Amniotic epithelial cell (primary cell): Measurements from ENCODE around the gene ZNF415.
"Not testable (repeated sequence)": the region's sequence is repeated elsewhere in the genome, so short reads cannot be mapped to it uniquely, and the experiment has no call there.

Source experiments
- DNase-seq: peaks from one replicate; pipeline ENCODE4 v3.0.0-alpha.2; 2010; ENCODE audit warnings: low read depth

Gene ZNF415

GRCh38 chr19:53102756-53103233 lies 29.9 kb downstream of the ZNF415 start:
- DNase-seq: peak; percentile 20

- peak; percentile 13 for DNase-seq
These were observed 30.4 kb downstream of the ZNF415 start for GRCh38 chr19:53102206-53102755.

GRCh38 chr19:53101518-53101917 lies 31.2 kb downstream of the ZNF415 start:
- no peak for DNase-seq

GRCh38 chr19:53098570-53098969 lies 34.1 kb downstream of the ZNF415 start:
- not testable (repeated sequence) for DNase-seq

GRCh38 chr19:53096982-53097690 lies 35.6 kb downstream of the ZNF415 start:
- not testable (repeated sequence) for DNase-seq

GRCh38 chr19:53096579-53096978 lies 36.1 kb downstream of the ZNF415 start:
- DNase-seq: not testable (repeated sequence)

- DNase-seq: no peak
These were observed 37.7 kb downstream of the ZNF415 start for GRCh38 chr19:53094754-53095575.

- DNase-seq: no peak
These were observed 40.0 kb downstream of the ZNF415 start for GRCh38 chr19:53092723-53093122.

GRCh38 chr19:53091413-53092254 lies 41.1 kb downstream of the ZNF415 start:
- DNase-seq: no peak

- no peak for DNase-seq
These were observed 44.6 kb downstream of the ZNF415 start for GRCh38 chr19:53088091-53088490.

GRCh38 chr19:53086949-53087348 lies 45.8 kb downstream of the ZNF415 start:
- no peak for DNase-seq

GRCh38 chr19:53085496-53085895 lies 47.2 kb downstream of the ZNF415 start:
- no peak for DNase-seq

- DNase-seq: no peak
These were observed 49.8 kb downstream of the ZNF415 start for GRCh38 chr19:53082929-53083328.

GRCh38 chr19:53079313-53079924 lies 53.3 kb downstream of the ZNF415 start:
- no peak for DNase-seq

- DNase-seq: no peak
These were observed 54.0 kb downstream of the ZNF415 start for GRCh38 chr19:53078668-53079067.

GRCh38 chr19:53076984-53077383 lies 55.7 kb downstream of the ZNF415 start:
- peak; percentile 53 for DNase-seq

- DNase-seq: no peak
These were observed 63.9 kb downstream of the ZNF415 start for GRCh38 chr19:53068834-53069233.

GRCh38 chr19:53068199-53068598 lies 64.5 kb downstream of the ZNF415 start:
- no peak for DNase-seq

GRCh38 chr19:53057904-53058580 lies 74.7 kb downstream of the ZNF415 start:
- no peak for DNase-seq
